ENCODE results near the gene HERPUD1. TPM values are rescaled to one million over a fixed set of nuclear protein-coding genes. Genes with fewer than 3 reads are reported as not detected.

The HERPUD1 gene
- total and polyA plus RNA-seq, 2 of the 13 experiments (the other 11 are each of a cell fraction or from before 2014, with no cell fraction given), result 96.2 to 323 TPM

DNA sequence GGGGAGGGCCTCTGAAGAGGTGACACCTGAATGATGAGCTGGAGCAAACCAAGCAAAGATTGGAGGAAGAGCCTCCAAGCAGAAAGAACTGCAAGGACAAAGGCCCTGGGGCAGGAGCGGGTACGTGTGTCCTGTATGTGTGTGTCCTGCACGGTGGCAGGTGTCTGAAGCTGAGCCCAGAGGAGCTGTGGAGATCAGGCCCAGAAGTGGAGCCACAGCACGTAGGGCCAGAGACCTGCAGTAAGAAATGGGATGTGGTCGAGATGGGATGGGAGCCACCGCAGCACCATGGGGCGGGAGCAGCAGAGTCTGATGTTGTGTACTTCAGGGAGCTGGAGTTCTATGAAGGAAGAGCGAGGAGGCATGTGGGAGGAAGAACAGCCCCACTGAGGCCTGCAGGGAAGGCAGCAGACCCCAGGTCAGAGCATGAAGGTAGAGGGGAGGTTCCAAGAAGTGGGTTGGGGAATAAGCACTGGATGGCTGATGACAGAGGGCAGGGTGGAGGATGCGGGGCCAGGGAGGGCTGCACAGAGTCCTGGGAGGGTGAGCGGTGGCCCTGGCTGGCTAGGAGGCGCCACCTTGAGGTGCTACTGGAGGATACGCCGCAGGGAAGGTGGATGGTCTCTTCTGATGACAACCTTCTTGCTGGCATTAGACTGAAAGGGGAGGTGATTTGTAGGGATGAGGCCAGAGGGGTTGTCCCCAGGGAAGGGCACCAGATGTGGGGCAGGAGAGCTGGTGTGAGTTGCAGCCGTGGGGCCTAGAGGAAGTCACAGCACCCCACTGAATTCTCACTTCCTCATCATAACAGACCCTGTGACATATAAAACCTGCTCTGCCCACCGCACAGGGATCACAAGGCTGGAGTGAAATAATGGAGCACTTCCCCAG is 19.2 kb downstream of the HERPUD1 start:
- no peaks in the 10 kb centered on the region for H3K79me2 ChIP-seq (ENCODE audit: insufficient read depth, low read length)
- ChIA-PET CTCF (ENCODE audit: low intra/inter-chr PET ratio, low total read pairs) (interaction anchor here (0.9 to 2.8 kb wide), 3 partner anchors 13 to 157 kb away, joined by 4 to 20 read pairs (median 4); no protein-coding TSS in a partner anchor), POLR2A (interaction anchor here (1.1 to 1.5 kb wide), 4 partner anchors 10 to 136 kb away, joined by 3 read pairs; partner anchors contain the start of gene HERPUD1)
- 31% methylated on average over 15 of the region's 15 CpGs for WGBS (ENCODE audit: low lambda C conversion rate)
- H4K20me1 ChIP-seq (ENCODE audit: insufficient read depth, low read length), result peaks cover 4% of the 10 kb centered on the region; the same call in 1 of the 2 replicates
- peak; percentile 61 for DNase-seq (ENCODE audit: low spot score)
- H3K27me3 ChIP-seq (ENCODE audit: control insufficient read depth in 1 of 2, insufficient read depth in 2 of 2, low read length in 2 of 2), result no peaks in the 10 kb centered on the region
- BruUV-seq (replicated peaks), result no TSS peak
- in situ Hi-C loops (cut with HindIII; ENCODE audit: extremely low pct_ligation_motif_present, low pct_unique_long_range_greater_than_20kb) (loop anchor here (5.0 kb wide), 1 partner anchor 84 kb away; the partner anchor contains the start of gene SLC12A3), intact Hi-C loops (cut with micrococcal nuclease; ENCODE audit: unreplicated experiment) (loop anchor here (1.0 kb wide), 2 partner anchors 84 to 158 kb away; no protein-coding TSS in a partner anchor)
- H3K27ac ChIP-seq (ENCODE audit: extremely low read length, insufficient read depth, low read length), result no peak overlapping the region
- H3K4me2 ChIP-seq (ENCODE audit: low read depth, low read length), result peak overlapping the region; percentile 36
- peak; percentile 32 for FAIRE-seq
- H3K9ac ChIP-seq (ENCODE audit: insufficient read depth, low read depth, low read length), result no peak overlapping the region
- no peak overlapping the region for H2AFZ ChIP-seq (ENCODE audit: low read length)
- no peaks in the 10 kb centered on the region for H3K36me3 ChIP-seq (replicated peaks in 1 of 2; ENCODE audit: control insufficient read depth in 1 of 2, insufficient read depth in 2 of 2, low read length in 2 of 2)
- ATAC-seq, result peak; percentile 72
- no peaks in the 10 kb centered on the region for H3K9me3 ChIP-seq (ENCODE audit: low read length)
- peak overlapping the region in 1 of 3 experiments; percentile 15; a peak in 1 of 6 replicates for H3K4me3 ChIP-seq (replicated peaks in 1 of 3; ENCODE audit: insufficient read depth in 1 of 3, low read depth in 2 of 3, low read length in 3 of 3)
- H3K4me1 ChIP-seq (ENCODE audit: insufficient read depth, low read length), result peaks cover 53% of the 10 kb centered on the region
- 0 out of 2 replicates have a peak, but pooled peaks have one; percentile 40 for TF ChIP-seq MXD4 (CRISPR knock-in tag; IDR thresholded peaks at IDR 0.05)
- TF ChIP-seq, protein P1, sequence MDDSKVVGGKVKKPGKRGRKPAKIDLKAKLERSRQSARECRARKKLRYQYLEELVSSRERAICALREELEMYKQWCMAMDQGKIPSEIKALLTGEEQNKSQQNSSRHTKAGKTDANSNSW (CRISPR knock-in tag; IDR thresholded peaks at IDR 0.05; ENCODE audit: borderline replicate concordance), result no peak
- no peak for TF ChIP-seq ZNF496 (CRISPR knock-in tag; IDR thresholded peaks at IDR 0.05; ENCODE audit: insufficient replicate concordance)
- TF ChIP-seq ZNF883 (CRISPR knock-in tag; IDR thresholded peaks at IDR 0.05; ENCODE audit: not compliant biosample characterization), result peak; percentile 32
- TF ChIP-seq, protein P2, sequence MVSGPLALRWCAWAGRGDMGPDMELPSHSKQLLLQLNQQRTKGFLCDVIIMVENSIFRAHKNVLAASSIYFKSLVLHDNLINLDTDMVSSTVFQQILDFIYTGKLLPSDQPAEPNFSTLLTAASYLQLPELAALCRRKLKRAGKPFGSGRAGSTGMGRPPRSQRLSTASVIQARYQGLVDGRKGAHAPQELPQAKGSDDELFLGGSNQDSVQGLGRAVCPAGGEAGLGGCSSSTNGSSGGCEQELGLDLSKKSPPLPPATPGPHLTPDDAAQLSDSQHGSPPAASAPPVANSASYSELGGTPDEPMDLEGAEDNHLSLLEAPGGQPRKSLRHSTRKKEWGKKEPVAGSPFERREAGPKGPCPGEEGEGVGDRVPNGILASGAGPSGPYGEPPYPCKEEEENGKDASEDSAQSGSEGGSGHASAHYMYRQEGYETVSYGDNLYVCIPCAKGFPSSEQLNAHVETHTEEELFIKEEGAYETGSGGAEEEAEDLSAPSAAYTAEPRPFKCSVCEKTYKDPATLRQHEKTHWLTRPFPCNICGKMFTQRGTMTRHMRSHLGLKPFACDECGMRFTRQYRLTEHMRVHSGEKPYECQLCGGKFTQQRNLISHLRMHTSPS (CRISPR knock-in tag; IDR thresholded peaks at IDR 0.05; ENCODE audit: low read depth), result 0 out of 2 replicates have a peak, but pooled peaks have one; percentile 34
- TF ChIP-seq KLF15 (CRISPR knock-in tag; IDR thresholded peaks at IDR 0.05; ENCODE audit: borderline replicate concordance), result no peak
- TF ChIP-seq SMAD3 (CRISPR knock-in tag; IDR thresholded peaks at IDR 0.05), result no peak
- TF ChIP-seq ZNF557 (CRISPR knock-in tag; IDR thresholded peaks at IDR 0.05), result no peak
- TF ChIP-seq FLYWCH1 (CRISPR knock-in tag; IDR thresholded peaks at IDR 0.05), result no peak
- TF ChIP-seq MEIS2 (CRISPR knock-in tag; IDR thresholded peaks at IDR 0.05), result no peak
- no peak for TF ChIP-seq RFXAP (CRISPR knock-in tag; IDR thresholded peaks at IDR 0.05; ENCODE audit: borderline replicate concordance)
- TF ChIP-seq, protein P3, sequence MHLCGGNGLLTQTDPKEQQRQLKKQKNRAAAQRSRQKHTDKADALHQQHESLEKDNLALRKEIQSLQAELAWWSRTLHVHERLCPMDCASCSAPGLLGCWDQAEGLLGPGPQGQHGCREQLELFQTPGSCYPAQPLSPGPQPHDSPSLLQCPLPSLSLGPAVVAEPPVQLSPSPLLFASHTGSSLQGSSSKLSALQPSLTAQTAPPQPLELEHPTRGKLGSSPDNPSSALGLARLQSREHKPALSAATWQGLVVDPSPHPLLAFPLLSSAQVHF (CRISPR knock-in tag; IDR thresholded peaks at IDR 0.05), result no peak
- no peak for TF ChIP-seq MTA3 (CRISPR knock-in tag; IDR thresholded peaks at IDR 0.05)
- no peak for TF ChIP-seq ATAD3A (CRISPR knock-in tag; IDR thresholded peaks at IDR 0.05)
- TF ChIP-seq MYNN (CRISPR knock-in tag; IDR thresholded peaks at IDR 0.05; ENCODE audit: low read depth), result no peak
- TF ChIP-seq MAZ (IDR thresholded peaks at IDR 0.05; ENCODE audit: borderline replicate concordance, low read depth, low read length), result no peak
- TF ChIP-seq MAZ (CRISPR knock-in tag; IDR thresholded peaks at IDR 0.05; ENCODE audit: low read depth), result peak; percentile 37; the same call in 1 of the 2 replicates
- TF ChIP-seq, protein P4, sequence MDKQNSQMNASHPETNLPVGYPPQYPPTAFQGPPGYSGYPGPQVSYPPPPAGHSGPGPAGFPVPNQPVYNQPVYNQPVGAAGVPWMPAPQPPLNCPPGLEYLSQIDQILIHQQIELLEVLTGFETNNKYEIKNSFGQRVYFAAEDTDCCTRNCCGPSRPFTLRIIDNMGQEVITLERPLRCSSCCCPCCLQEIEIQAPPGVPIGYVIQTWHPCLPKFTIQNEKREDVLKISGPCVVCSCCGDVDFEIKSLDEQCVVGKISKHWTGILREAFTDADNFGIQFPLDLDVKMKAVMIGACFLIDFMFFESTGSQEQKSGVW (CRISPR knock-in tag; IDR thresholded peaks at IDR 0.05; ENCODE audit: borderline replicate concordance), result no peak
- TF ChIP-seq ZNF670 (CRISPR knock-in tag; IDR thresholded peaks at IDR 0.05; ENCODE audit: borderline replicate concordance), result no peak
- TF ChIP-seq PRMT3 (CRISPR knock-in tag; IDR thresholded peaks at IDR 0.05; ENCODE audit: borderline replicate concordance, low read depth), result no peak
